CD4-positive, alpha-beta T cell treated with Interleukin-17A for 4 hours (primary cell): Measurements from ENCODE around the gene STAT6.
"Not testable (repeated sequence)": the region's sequence is repeated elsewhere in the genome, so short reads cannot be mapped to it uniquely, and the experiment has no call there.

Experiments used
- DNase-seq: peaks from one replicate; pipeline ENCODE4 v3.0.0-alpha.2; 2020; ENCODE audit warnings: mixed read lengths

Gene STAT6

DNA sequence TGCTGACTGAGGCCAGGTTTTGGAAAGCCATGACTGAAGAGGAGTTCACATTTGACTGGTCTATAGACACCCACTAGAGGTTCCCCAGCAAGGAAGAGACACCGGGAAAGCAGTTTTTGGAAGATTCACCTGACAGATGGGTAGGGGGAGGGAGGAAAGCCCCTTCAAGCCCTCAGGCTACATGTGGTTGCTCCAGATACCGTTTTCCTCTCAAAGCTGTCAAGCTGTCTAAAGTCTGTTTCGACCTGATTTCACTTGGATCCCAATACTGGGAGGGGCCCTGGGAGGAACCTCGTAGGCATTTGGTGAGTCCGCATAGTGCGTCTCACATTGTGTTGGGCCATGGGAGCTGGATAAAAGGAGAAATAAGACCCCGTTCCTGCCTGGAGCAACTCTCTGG is 15.4 kb upstream of the STAT6 start:
- DNase-seq, result no peak

DNA sequence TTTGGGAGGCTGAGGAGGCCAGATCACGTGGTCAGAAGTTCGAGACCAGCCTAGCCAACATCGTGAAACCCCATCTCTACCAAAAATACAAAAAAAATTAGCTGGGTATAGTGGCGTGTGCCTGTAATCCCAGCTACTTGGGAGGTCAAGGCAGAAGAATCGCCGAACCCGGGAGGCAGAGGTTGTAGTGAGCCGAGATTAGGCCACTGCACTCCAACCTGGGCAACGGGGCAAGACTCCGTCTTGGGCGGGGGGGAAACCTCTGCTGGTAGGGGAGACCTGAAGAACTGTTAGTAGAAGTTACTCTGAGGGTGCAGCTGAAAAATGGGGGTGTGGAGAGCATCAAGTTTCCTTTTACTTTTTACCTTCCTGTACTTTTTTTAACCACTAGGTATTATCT is 14.9 kb upstream of the STAT6 start:
- no peak for DNase-seq

DNA sequence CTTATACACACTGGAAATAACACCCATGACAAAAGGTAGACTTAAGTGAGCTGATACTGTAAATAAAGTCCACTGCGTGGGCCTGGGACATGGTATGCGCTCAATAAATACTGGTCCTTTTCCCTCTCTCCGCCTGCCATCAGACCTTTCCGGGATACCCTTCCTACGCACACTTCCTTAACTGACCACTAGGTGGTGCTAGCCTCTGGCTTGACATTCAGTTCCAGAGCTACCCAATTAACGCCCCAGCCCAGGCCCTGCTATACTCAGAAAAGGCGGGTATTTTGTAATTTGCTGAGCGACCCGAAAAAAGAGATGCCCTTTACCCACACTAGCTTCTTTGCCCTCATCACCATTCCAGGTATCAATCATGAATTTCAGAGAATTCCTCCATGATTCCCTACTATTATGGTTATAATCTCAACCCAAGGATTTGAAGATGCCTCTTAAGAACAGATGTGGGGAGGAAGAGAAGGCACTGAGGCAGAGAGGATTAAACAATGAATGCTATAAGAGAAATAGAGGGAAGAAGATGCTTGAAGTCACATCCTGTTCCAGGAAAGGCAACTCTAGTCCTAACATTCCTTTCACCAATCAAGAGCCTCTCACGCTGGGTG is 13.2 kb upstream of the STAT6 start:
- DNase-seq, result peak; percentile 85

DNA sequence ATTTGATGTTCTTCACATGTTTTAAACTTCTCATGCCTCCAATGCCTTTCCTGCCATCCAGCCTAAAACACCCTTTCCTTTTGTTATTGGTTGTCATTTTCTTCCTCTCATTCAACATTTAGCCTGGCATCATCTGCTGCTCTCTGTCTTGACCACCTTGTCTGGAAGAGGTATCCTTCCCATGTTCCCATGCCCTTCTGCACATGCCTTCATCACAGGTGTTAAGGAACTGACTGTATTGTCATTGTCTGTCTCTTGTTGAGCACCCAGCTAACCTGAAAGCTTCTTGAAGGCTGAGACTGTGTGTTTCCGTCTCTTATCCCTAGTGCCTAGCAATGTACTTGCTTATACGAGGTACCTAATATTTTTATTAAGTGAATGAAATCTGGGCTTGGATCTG is 12.7 kb upstream of the STAT6 start:
- DNase-seq, result no peak

DNA sequence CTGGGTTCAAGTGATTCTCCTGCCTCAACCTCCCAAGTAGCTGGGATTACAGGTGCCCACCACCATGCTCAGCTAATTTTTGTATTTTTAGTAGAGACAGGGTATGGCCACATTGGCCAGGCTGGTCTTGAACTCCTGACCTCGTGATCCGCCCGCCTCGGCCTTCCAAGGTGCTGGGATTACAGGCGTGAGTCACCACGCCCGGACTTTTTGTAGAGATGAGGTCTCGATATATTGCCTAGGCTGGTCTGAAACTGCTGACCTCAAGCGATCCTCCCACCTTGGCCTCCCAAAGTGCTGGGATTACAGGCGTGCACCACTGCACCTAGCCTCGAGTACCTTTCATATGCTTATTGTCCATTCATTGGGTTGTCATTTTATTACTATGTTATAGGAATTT is 9.6 kb upstream of the STAT6 start:
- DNase-seq, result not testable (repeated sequence)

DNA sequence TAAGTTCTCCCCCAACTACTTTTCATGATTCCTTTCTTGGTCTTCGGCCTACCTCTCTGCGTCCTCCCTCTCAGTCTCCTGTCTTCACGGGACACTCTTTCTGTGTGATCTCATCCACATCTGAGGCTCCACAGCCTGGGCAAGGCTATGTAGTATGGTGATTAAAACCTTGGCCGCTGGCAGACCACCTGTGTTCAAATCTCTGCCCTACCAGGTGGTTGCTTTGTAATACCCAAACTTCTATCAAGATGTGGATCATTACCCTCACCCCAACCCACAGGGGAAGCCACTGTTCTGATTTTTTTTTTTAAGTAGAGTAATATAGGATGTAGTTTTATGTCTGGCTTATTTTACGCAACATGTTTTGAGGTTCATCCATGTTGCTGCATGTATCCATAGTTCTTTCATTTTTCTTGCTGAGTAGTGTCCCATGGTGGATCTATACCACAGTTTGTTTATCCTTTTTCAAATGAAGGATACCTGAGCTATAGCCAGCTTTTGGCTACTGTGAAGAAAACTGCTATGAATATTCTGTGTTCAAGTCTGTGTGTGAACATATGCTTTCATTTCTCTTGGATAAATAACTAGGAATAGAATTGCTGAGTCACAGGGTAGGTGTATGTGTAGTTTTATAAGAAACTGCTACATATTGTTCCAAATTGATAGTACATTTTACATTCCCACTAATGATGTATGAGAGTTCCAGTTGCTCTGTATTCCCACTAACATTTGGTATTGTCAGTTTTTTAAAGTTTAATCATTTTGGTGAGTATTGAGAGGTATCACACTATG is 8.3 kb upstream of the STAT6 start:
- DNase-seq, result no peak

DNA sequence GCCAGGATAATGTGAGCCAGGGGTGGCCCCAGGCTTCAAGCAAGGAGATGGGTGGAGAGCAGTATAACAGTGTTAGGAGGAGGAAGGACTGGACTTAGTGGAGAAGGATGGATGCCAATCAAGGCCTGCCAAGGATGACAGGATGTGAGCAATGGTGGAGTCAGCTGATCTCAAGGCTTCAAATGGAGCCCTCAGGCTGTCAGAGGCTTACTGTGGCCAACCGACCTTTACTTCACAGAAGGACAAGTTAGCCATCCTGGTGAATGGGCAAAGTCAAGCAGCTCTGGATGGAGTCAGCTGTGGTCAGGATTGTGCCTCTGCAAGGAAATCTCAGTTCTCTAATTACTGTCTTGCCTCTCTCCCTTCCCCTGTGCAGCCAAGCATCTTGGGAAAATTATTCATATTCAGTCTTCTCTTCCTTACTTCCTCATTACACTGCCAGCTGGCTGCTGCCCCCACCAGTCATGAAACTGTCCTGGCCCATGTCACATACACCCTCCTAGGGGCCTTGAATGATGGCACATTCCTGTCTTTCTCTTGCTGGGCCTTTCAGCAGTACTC is 7.6 kb upstream of the STAT6 start:
- DNase-seq, result no peak

DNA sequence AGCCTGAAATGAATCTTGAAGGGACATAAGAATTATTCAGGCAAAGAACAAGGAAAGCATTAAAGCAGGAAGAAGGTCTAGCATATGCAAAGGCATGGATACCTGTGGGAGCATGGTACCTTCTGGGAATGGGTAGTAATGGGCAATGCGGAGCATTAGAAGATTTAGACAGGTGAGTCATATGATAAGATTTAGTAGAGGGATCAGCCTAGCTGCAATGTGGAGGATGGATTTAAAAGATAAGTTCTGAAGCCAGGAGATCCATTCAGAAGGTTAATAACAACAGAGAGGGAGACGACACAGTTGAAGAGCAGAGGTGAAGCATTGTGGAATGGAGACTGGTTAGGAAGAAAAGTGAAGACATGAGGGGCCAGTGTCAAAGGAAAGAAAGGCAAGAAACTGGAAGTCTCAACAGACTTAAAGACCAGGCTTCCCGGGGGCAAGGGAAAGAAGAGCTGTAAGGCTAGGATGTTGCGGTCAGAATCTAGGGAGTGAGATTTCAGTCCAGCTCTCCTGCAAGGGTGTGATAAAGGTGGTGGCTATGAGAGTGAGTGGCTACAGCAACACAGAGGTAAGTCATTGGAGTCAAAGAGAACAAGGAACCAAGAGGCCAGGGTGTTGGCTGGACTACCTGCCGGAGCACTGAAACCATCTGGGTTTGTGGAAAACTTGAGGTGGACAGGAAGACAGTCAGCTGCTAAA is 5.6 kb upstream of the STAT6 start:
- no peak for DNase-seq

DNA sequence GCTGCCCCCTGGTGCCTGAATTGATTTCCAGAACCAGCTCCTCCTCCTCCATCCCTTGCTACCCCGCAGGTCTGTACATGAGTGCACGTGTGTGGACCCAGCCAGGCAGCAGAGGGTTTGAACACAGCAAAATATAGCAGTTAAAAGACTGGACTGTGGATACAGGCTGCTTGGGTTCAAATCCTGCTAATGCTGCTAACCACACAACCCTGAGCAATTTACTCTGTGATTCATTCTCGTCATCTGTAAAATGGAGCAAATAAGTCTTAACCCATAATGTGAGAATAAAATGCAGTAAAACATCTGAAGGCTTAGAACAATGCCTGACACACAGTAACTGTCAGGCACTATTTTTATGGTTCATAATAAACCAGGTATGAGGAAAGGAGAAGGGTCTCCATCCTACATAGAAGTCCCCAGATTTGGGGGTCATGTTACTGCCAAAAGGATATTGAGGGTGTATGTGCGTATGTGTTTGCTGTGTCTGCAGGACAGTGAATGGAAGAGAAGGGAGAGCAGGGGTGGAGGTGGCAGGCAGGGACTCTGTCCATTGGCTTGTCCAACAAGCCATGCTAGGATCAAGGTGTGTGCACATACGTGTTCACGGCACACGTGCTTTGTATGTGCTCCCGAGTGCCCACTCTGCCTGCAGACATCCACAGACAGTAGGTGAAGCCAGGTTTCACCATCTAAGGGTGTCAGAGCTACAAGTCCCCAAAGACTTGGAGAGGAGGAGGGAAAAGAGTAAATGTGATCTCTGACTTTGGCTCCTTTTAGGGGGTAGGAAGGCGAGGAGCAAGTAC is 1.5 kb upstream of the STAT6 start:
- no peak for DNase-seq

DNA sequence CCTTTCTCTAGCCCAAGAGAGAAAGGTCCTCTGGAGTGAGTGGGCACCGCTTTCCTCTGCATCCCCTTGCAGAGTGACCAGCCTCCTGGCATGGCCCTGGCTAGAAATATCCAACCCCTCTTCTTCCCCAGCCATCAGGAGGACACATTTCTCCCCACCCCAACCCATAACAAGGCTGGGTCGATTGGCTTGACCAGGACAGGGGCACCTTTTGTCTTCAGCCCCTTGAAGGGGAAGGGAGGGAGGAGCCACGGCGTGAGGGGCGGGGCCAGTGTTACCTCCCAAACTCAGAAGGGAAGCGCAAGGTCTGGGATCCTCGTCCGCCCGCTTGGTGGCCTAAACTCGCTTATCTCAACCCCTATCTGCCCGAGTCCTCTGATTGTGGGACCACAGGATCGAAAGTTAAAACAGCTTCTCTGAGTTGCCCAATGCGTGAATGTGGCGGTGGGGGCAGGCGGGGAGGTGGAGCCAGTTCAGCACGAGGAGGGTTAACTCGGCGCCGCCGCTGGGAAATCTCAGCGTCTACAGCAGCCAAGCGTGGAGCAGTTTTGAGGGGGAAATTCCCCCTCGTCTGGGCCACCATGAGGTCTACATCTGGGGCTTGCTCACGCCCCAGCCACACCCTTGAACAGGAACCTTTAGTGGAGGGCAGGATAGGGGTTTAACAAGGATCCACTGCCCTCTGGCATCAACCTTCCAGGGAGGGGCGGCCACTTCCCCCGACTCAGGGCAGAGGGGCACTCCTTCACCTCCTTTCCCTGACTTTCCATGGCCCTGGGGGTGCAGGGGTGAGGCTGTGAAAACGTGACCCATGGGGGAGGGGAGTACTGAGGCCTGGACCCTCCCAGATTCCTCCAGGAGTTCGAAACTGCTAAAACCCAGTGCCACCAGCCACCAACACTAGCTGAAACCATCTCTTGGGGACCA is 795 bp downstream of the STAT6 start:
- peak; percentile 79 for DNase-seq

DNA sequence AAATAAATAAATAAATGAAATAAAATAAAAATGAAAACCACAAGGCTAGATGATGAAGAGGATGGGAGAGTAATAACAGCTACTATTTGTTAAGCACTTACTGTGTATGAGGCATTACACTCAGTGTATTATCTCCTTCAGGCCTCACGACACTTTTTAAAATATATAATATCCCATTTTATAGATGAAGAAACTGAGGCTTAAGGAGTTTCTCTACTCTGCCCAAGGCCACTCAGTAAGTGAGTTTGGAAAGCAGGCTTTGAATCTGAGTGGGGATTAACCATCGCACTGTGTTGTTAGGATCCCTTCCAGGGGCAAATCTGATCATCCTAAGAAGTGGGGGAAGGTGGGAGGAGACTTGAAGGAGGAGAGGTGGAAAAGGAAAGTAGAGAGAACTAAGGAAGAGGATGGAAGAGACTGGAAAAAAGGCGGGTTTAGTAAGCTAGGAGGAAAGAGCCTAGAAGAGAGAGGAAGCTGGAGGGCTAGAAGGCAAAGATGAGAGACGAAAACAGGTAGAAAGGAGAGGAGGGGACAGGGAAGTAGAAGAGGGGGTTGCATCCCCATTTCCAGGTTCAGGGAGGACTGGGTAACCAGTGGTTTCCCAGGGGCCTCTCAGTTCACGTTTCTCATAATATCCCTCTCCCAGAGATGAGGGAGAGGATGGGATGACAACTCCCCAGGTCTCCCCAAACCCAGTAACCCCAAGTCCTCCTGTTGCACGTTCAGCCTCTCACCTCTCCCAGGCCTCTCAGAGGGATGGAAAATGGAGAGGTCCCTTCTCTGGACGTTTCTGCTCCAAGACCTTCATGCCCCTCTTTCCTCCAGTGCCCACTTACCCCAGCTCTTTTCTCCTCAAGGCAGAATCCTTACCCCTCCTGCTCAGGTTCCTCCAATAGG is 1.7 kb downstream of the STAT6 start:
- no peak for DNase-seq

DNA sequence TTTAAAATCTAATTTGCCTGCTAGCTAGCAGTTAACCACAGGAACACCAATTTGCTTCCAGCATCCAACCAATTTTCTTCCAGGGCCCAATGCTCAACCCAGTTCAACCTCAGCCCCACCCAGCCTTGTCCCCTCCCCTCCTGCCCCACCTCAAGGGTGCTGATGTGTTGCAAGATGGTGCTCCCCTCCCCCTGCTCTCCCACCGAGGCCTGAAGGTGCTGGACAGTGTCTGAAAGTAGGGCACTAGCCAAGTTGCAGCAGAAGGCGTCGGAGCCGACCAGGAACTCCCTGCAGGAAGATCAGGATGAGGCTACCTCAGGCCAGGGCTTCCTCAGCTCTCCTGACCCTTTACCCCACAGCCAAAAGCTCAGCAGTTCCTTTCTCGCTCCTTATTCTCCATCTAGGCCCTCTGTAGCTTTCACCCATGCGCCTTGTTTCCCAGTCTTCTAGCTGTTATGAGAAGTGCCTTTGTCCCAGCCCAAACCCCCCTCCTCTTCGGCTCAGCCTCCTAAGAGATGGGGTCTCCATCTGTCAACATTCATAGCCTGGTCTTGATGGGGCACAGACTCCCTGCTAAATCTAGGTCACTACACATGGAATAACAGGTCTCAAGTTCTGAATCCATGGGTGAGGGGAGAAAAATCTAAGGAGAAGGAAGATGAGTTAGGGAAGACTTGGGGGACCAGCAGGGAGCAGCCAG is 3.6 kb downstream of the STAT6 start:
- DNase-seq, result no peak

DNA sequence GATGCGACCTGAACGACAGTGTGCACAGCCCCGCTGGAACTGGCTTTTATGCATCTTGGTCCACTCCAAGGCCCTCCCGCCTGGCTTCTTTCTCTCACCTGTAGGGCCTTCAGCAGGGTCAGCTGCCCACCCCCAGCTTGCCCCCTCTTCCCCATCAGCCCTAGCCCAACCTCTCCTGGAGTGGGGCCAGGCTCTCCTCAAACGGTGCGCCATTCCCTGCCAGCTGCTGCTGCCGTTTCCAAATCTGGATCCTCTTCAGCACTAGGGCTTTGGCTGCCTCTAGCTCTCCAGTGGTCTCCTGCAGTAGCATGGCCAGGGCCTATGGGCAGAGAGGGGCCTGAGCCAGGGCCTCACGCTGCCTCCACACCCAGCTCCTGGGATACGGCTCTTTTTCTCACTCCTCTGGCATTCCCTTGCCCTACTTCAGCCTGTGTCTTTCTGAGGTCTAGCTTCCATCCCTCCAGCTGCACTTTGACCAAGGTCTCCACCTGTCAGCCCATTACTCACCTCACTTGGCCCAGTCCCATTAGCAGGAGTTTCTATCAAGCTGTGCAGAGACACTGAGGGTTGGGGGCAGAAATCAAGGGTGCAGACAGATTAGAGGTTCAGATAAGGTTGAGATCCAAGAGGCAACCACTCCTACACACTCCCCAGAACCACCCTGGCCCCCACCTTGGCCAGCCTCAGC is 5.0 kb downstream of the STAT6 start:
- no peak for DNase-seq

DNA sequence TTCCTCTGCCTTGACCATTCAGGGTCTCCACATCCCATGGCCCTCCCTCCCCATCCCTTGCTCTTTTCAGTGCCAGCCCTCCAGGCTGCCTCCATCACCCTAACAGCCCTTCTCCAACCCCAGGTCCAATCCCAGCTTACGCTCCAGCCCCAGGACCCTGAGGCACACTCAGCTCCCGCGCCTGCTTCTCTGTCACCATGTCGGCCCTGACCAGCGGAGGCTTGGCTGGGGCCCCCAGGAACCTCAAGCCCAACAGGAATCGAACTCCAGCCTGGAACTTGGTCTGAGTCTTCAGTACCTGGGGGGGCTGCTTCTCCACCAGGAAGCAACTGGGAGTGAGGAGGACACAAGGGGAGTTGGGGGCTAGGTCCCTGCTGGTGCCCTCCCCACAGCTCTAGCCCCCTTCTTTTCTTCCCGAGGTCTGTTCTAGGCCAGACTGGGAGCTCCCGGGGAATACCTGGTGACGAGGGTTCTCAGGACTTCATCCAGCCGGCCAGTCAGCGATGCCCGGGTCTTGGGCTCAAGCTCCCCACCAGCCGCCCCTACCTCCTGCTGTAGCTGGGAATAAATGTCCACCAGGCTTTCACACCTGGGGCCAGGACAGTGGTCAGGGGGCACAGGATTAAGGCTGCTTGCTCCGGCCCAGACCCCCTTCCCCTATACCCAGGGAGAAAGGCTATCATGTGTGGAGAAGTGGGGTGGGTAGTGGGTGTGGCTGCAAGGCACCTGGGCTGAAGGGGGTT is 6.0 kb downstream of the STAT6 start:
- no peak for DNase-seq

DNA sequence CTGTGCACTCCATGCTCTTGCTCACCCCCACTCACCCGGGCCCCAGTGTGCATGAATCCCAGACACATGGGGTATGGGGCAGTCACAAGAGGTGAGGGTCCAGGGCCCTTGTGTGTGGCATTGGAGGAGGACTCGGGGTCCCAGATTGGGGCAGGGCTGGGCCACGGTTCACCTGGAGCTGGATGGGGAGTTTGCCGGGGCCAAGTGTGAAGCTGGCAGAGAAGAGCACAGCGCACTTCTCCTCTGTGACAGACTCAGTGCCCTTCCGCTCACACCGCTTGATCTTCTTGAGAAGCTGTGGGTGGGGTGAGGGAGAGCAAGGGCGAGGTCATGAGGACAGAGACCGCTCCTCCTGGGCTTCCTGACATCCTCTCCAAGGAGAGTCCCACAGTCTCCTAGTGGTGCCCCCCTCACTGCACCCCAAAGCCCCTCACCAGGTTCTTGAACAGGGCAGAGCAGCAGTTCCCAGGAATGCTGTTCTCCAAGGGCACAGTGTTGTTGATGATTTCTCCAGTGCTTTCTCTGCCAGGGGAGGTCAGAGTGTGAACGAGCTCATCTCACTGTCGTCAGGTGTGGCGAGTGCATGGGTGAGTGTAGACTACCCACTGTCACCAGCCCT is 6.8 kb downstream of the STAT6 start:
- DNase-seq, result no peak

DNA sequence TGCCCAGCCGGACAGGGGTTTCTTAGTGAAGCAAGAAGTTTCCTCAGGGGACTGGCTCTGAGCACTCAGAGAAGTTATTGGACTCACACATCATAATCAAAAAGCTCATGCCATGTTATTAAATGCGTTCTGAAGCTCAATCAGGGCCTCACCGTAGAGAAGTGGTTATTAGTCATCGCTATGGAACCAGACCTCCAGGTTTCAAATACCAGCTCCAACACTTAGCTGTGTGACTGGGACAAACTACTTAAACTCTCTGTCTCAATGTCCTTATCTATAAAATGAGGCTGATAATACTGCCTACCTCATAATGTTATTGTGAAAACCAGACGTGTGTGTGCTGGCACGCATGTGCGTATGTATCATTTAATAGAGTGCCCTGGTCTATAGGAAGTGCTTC is 7.3 kb downstream of the STAT6 start:
- no peak for DNase-seq

DNA sequence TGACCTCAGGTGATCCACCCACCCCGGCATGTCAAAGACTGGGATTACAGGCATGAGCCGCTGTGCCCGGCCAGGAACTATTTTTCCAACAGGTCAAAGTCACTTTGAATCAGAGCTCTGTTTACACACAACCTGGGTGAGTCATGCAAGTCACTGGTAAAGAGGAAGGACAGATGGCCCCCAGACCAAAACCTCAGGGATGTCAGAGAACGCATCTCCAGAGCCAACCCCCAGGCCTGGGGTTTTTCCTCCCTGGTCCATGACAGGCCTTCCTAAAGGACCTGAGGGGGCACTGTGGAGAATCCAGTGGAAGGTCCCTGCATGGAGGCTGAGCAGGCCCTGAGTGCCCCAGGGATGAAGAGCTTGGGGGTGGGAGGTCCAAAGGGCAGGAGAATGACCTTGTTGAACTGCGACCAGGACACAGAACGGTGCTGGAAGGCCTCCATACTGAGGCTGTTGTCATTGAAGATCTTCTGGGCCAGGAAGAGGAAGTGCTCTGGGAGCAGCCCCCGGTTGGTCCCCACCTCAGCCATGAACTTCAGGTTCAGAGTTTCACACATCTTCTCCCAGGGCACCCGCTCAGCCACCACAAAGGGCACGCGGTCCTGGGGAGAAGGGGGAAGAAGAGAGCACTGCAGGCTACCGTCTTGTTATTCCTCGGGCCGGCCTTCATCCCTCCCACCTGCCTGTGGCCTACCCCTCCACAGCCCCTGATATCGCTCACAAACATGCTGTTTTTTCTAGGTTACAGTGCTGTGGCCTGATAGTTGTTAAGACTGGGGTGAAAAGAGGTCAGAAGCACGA is 9.1 kb downstream of the STAT6 start:
- no peak for DNase-seq
